ENCODE data around the gene OAS3. TPM values are rescaled to one million over a fixed set of nuclear protein-coding genes. Genes with fewer than 3 reads are reported as not detected.

The OAS3 gene
- total RNA-seq, 1 donor from 2014 or later = 65.8 TPM

DNA sequence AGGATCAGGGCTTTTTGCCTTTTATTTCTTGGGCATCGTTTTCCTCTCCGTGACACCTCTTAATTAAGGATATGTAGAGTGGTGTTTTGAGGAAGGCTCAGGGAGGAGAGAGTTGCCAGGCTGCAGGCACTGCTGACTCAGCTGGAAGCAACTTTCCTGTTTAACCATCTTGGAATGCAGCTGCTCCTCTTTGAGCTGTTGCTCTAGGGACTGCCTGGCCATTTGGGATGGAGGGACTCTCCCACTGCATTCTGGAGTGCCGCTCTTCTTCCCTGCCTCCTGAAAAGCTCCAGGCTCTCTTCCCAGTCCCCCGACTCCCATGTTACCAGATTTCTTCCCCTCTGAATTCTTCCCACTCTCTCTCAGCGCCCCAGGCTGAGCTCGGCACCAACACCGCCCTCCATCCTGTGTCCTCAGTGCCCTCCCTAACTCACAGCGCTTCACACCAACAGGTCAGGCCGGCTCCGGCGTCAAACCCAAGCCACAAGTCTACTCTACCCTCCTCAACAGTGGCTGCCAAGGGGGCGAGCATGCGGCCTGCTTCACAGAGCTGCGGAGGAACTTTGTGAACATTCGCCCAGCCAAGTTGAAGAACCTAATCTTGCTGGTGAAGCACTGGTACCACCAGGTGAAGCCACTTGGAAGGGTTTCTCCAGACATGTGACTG lies 5.9 kb downstream of the OAS3 start:
- H3K4me3 ChIP-seq = no peak overlapping the region
- ATAC-seq (no peak), DNase-seq (no peak)
- H3K9me3 ChIP-seq = no peaks in the 10 kb centered on the region
- intact Hi-C loops (cut with DNase I) = no loop called here
- H3K27ac ChIP-seq = no peak overlapping the region
- no peaks in the 10 kb centered on the region for H3K27me3 ChIP-seq (ENCODE audit: low read depth)
- peaks cover 12% of the 10 kb centered on the region for H3K4me1 ChIP-seq
- TF ChIP-seq, protein P1, sequence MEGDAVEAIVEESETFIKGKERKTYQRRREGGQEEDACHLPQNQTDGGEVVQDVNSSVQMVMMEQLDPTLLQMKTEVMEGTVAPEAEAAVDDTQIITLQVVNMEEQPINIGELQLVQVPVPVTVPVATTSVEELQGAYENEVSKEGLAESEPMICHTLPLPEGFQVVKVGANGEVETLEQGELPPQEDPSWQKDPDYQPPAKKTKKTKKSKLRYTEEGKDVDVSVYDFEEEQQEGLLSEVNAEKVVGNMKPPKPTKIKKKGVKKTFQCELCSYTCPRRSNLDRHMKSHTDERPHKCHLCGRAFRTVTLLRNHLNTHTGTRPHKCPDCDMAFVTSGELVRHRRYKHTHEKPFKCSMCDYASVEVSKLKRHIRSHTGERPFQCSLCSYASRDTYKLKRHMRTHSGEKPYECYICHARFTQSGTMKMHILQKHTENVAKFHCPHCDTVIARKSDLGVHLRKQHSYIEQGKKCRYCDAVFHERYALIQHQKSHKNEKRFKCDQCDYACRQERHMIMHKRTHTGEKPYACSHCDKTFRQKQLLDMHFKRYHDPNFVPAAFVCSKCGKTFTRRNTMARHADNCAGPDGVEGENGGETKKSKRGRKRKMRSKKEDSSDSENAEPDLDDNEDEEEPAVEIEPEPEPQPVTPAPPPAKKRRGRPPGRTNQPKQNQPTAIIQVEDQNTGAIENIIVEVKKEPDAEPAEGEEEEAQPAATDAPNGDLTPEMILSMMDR (IDR thresholded peaks at IDR 0.05) = no peak
- peaks cover 61% of the 10 kb centered on the region for H3K36me3 ChIP-seq

DNA sequence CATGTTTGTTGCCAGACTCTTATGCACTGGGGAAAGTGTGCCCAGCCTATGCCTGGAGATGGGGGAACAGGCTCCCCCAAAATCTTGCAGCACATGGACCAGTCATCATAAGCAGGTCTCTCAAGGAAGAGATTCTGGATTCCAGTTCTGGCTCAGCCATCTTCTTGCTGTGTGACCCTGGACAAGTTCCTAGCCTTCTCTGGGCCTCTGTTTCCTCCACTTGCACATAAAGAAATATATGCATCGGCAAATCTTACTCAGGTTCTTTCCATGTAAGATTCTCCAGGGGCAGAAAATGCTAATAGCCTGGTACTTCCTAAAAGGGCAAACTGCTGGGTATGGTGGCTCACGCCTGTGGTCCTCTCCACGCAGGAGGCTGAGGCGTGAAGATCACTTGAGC lies 7.2 kb downstream of the OAS3 start:
- Histone ChIP-seq H3K4me3 (no peak overlapping the region), H3K4me1 (no peaks in the 10 kb centered on the region), H3K9me3 (no peaks in the 10 kb centered on the region), H3K27ac (no peak overlapping the region), H3K36me3 (peaks cover 72% of the 10 kb centered on the region), H3K27me3 (ENCODE audit: low read depth) (no peaks in the 10 kb centered on the region)
- DNase-seq = no peak
- no peak for ATAC-seq
- intact Hi-C loops (cut with DNase I) = no loop called here
- TF ChIP-seq, protein P1 (IDR thresholded peaks at IDR 0.05) = no peak

DNA sequence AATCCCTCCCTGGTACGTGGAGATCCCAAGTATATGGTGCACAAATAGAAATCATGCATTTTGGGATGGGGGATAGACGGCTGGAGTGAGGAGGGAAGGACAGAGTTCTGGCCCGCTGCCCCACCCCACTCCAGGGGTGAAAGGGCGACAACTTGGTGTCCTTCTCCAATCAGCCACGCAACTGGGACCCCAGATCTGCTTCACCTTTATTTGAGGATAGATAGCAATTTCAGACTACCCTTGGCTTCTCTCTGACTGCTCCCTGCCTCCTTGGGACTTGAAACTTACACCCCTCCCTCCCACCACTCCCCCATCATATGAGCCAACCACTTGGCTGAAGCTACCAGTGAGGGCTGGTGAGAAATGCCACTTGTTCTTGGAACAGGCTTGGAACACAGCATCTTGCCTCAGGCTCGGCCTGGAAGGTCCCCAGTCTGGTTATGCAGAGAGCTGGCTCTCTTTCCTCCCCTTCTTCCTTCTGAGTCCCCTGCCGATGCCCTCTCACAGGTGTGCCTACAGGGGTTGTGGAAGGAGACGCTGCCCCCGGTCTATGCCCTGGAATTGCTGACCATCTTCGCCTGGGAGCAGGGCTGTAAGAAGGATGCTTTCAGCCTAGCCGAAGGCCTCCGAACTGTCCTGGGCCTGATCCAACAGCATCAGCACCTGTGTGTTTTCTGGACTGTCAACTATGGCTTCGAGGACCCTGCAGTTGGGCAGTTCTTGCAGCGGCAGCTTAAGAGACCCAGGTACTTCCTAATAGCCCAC lies 8.1 kb downstream of the OAS3 start:
- ATAC-seq (no peak), DNase-seq (no peak)
- intact Hi-C loops (cut with DNase I) = no loop called here
- Histone ChIP-seq H3K27me3 (ENCODE audit: low read depth) (no peaks in the 10 kb centered on the region), H3K27ac (no peak overlapping the region), H3K4me1 (no peaks in the 10 kb centered on the region), H3K9me3 (no peaks in the 10 kb centered on the region), H3K36me3 (peaks cover 81% of the 10 kb centered on the region), H3K4me3 (no peak overlapping the region)
- TF ChIP-seq, protein P1 (IDR thresholded peaks at IDR 0.05) = no peak

DNA sequence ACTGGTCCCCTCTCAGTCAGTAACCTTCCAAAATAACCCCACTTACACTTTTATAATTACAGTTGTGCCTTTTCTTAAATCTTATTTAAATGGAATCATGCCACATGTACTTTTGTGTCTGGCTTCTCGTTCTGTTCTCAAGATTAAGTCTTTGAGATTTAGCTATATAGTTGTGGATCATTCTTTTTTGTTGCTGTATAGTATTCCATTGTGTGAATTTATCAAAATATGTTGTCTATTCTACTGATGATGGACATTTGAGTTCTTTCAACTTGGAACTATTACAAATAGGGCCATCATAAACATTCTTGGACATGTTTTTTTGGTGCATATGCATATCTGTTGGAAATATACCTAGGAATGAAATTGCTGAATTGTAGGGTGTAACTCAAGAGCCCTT lies 9.0 kb downstream of the OAS3 start:
- Histone ChIP-seq H3K4me3 (no peak overlapping the region), H3K27me3 (ENCODE audit: low read depth) (no peaks in the 10 kb centered on the region), H3K27ac (no peak overlapping the region), H3K4me1 (no peaks in the 10 kb centered on the region), H3K9me3 (peaks cover 5% of the 10 kb centered on the region), H3K36me3 (peaks cover 76% of the 10 kb centered on the region)
- TF ChIP-seq, protein P1 (IDR thresholded peaks at IDR 0.05) = no peak
- intact Hi-C loops (cut with DNase I) = no loop called here
- DNase-seq = no peak
- no peak for ATAC-seq

DNA sequence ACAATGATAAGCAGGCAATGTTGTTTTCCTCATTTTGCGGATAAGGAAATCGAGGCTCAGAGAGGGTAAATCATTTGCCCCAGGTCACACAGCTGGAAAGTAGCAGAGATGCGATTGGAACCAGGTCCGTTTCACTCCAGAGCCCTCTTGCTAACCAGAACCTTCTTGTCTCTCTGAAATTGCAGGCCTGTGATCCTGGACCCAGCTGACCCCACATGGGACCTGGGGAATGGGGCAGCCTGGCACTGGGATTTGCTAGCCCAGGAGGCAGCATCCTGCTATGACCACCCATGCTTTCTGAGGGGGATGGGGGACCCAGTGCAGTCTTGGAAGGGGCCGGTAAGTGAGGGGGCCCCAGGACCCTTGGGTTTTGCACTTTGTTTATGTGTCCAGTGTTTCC lies 9.5 kb downstream of the OAS3 start:
- Histone ChIP-seq H3K36me3 (peaks cover 75% of the 10 kb centered on the region), H3K9me3 (peaks cover 5% of the 10 kb centered on the region), H3K4me3 (no peak overlapping the region), H3K27ac (no peak overlapping the region), H3K4me1 (no peaks in the 10 kb centered on the region), H3K27me3 (ENCODE audit: low read depth) (no peaks in the 10 kb centered on the region)
- intact Hi-C loops (cut with DNase I) = no loop called here
- TF ChIP-seq, protein P1 (IDR thresholded peaks at IDR 0.05) = no peak
- DNase-seq (no peak), ATAC-seq (no peak)
